Left cardiac atrium (tissue), 4 donors: ENCODE data around the gene MID1. TPM values are rescaled to one million over a fixed set of nuclear protein-coding genes. Genes with fewer than 3 reads are reported as not detected.
"Not testable (repeated sequence)": the region's sequence is repeated elsewhere in the genome, so short reads cannot be mapped to it uniquely, and the experiment has no call there.

ENCODE experiments used
- ATAC-seq, 2 donors: fragments of 200-7000 bp; cut with Tn5 transposase; one replicate each; pipeline ENCODE4 v1.9.1; 2020; ENCODE audit warnings: mild to moderate bottlenecking in 2 of 2, moderate library complexity in 2 of 2
- DNase-seq: peaks from one replicate; pipeline ENCODE4 v3.0.0-alpha.2; 2020
- intact Hi-C, 2 donors: fragments of 100-400 bp; cut with DNase I; formaldehyde crosslinking; loops; one replicate each; pipeline versions ENCODE4 v1.14.1 to v1.15.1; 2022 to 2023
- total RNA-seq, 2 donors: library from RNA; stranded (reverse); fragmentation: NEBNext Ultra II Directional; extraction: Animal tissue kit (Norgen Biotek cat#: 25700); gene quantifications; one replicate each; pipeline ENCODE4 v1.2.1, GENCODE V29; 2021
- donor health status: DM: no; HTN: yes; CAD: no.
- donor health status: DM: no; HTN: yes; CAD: no; lungs with severe emphysema.
- donor health status: DM: yes; HTN: yes; CAD: no.
- donor health status: Dilated cardiomyopathy.

Gene MID1
- total RNA-seq, 2 donors from 2014 or later: 11.0 to 25.5 TPM

- ATAC-seq: no peak
- intact Hi-C loops: no loop called here
Measured at GRCh38 chrX:10622197-10622596, 1.8 kb upstream of the MID1 start.

GRCh38 chrX:10619425-10620046, 849 bp downstream of the MID1 start:
- no peak for DNase-seq
- ATAC-seq: peak; percentile 7 to 33
- intact Hi-C loops: loop anchor here in 1 of 2 donors (5.0 to 10.0 kb wide), 2 partner anchors 135 to 422 kb away; no protein-coding TSS in a partner anchor

More at GRCh38 chrX:10622197-10622596, 1.8 kb upstream of the MID1 start:
- no peak for DNase-seq

GRCh38 chrX:10618961-10619360, 1.4 kb downstream of the MID1 start:
- ATAC-seq: no peak
- no peak for DNase-seq
- intact Hi-C loops: loop anchor here in 1 of 2 donors (5.0 to 10.0 kb wide), 2 partner anchors 134 to 422 kb away; no protein-coding TSS in a partner anchor

- intact Hi-C loops: loop anchor here in 1 of 2 donors (5.0 to 10.0 kb wide), 2 partner anchors 133 to 421 kb away; no protein-coding TSS in a partner anchor
- ATAC-seq (no peak), DNase-seq (no peak)
Measured at GRCh38 chrX:10617999-10618351, 2.4 kb downstream of the MID1 start.

GRCh38 chrX:10617186-10617998, 3.0 kb downstream of the MID1 start:
- no peak for ATAC-seq
- no peak for DNase-seq
- intact Hi-C loops: loop anchor here in 1 of 2 donors (5.0 to 10.0 kb wide), 2 partner anchors 133 to 420 kb away; no protein-coding TSS in a partner anchor

GRCh38 chrX:10615931-10616774, 4.2 kb downstream of the MID1 start:
- intact Hi-C loops: loop anchor here in 1 of 2 donors (5.0 to 10.0 kb wide), 2 partner anchors 131 to 419 kb away; no protein-coding TSS in a partner anchor
- DNase-seq: peak; percentile 37
- peak; percentile 40 to 41 for ATAC-seq

GRCh38 chrX:10612215-10612614, 8.2 kb downstream of the MID1 start:
- DNase-seq (no peak), ATAC-seq (no peak)
- intact Hi-C loops: loop anchor here in 1 of 2 donors (10.0 kb wide), 1 partner anchor 127 kb away; no protein-coding TSS in a partner anchor

- ATAC-seq: peak in 1 of 2 donors; percentile 37
- intact Hi-C loops: loop anchor here in 1 of 2 donors (10.0 kb wide), 1 partner anchor 127 kb away; no protein-coding TSS in a partner anchor
- no peak for DNase-seq
Measured at GRCh38 chrX:10611441-10612090, 8.8 kb downstream of the MID1 start.

GRCh38 chrX:10608099-10608498, 12.3 kb downstream of the MID1 start:
- intact Hi-C loops: no loop called here
- ATAC-seq: no peak

GRCh38 chrX:10607233-10607632, 13.2 kb downstream of the MID1 start:
- DNase-seq: no peak
- intact Hi-C loops: no loop called here
- no peak for ATAC-seq

More at GRCh38 chrX:10608099-10608498, 12.3 kb downstream of the MID1 start:
- no peak for DNase-seq

- intact Hi-C loops: no loop called here
- ATAC-seq (no peak), DNase-seq (no peak)
Measured at GRCh38 chrX:10603612-10604011, 16.8 kb downstream of the MID1 start.

- DNase-seq (no peak), ATAC-seq (no peak)
- intact Hi-C loops: no loop called here
Measured at GRCh38 chrX:10602646-10603045, 17.7 kb downstream of the MID1 start.

- intact Hi-C loops: no loop called here
- DNase-seq: no peak
- ATAC-seq: no peak
Measured at GRCh38 chrX:10600479-10600878, 19.9 kb downstream of the MID1 start.

- peak; percentile 70 to 87 for ATAC-seq
- DNase-seq: no peak
- intact Hi-C loops: no loop called here
Measured at GRCh38 chrX:10598540-10598939, 21.8 kb downstream of the MID1 start.

- no peak for DNase-seq
- ATAC-seq: peak in 1 of 2 donors; percentile 31
- intact Hi-C loops: no loop called here
Measured at GRCh38 chrX:10597871-10598270, 22.5 kb downstream of the MID1 start.

GRCh38 chrX:10591363-10592335, 28.7 kb downstream of the MID1 start:
- ATAC-seq: no peak
- DNase-seq: no peak
- intact Hi-C loops: no loop called here

- DNase-seq, ATAC-seq, intact Hi-C loops: not testable (repeated sequence)
Measured at GRCh38 chrX:10589787-10590186, 30.6 kb downstream of the MID1 start.
